HUES6 (cell line): ENCODE measurements around the gene PSMG4.
A peak's percentile ranks its signal among the peaks of the same experiment; 100 is the strongest.

ENCODE experiments used
- H3K27ac ChIP-seq: 2 replicates; pipeline ENCODE4 v1.7.0; 2013; ENCODE audit warnings: low read depth, mild to moderate bottlenecking, low read length, inconsistent platforms
- H3K27me3 ChIP-seq: 2 replicates; pipeline ENCODE4 v1.6.1; 2013; ENCODE audit warnings: low read length; ENCODE audit not compliant: control insufficient read depth, insufficient read depth
- H3K36me3 ChIP-seq: 2 replicates; pipeline ENCODE4 v1.6.1; 2013; ENCODE audit warnings: low read length; ENCODE audit not compliant: control insufficient read depth, insufficient read depth
- H3K4me1 ChIP-seq: 2 replicates; pipeline ENCODE4 v1.6.1; 2013; ENCODE audit warnings: low read length; ENCODE audit not compliant: control insufficient read depth, insufficient read depth
- H3K4me3 ChIP-seq: 2 replicates; pipeline ENCODE4 v1.5.1; 2013; ENCODE audit warnings: low read depth, low read length
- H3K9ac ChIP-seq: one replicate; pipeline ENCODE4 v1.6.1; 2013; ENCODE audit warnings: mild to moderate bottlenecking, low read length
- H3K9me3 ChIP-seq: 2 replicates; pipeline ENCODE4 v1.6.1; 2013; ENCODE audit warnings: low read depth, low read length; ENCODE audit not compliant: control insufficient read depth, insufficient read depth

The PSMG4 gene

GRCh38 chr6:3230900-3231246 is 27.9 kb upstream of the PSMG4 start:
- H3K4me3 ChIP-seq = peak overlapping the region; percentile 99
- H3K9ac ChIP-seq = peak overlapping the region; percentile 71
- H3K27me3 ChIP-seq = peaks cover 37% of the 10 kb centered on the region
- H3K27ac ChIP-seq = peak overlapping the region; percentile 62; the same call in 1 of the 2 replicates
- H3K36me3 ChIP-seq = peaks cover 9% of the 10 kb centered on the region
- H3K9me3 ChIP-seq = no peaks in the 10 kb centered on the region
- H3K4me1 ChIP-seq = peaks cover 33% of the 10 kb centered on the region

- peaks cover 37% of the 10 kb centered on the region for H3K27me3 ChIP-seq
- peak overlapping the region; percentile 62; the same call in 1 of the 2 replicates for H3K27ac ChIP-seq
- peaks cover 3% of the 10 kb centered on the region for H3K36me3 ChIP-seq
- H3K9me3 ChIP-seq = no peaks in the 10 kb centered on the region
- H3K4me3 ChIP-seq = peak overlapping the region; percentile 99
- H3K9ac ChIP-seq = peak overlapping the region; percentile 71
- peaks cover 27% of the 10 kb centered on the region for H3K4me1 ChIP-seq
Observed at GRCh38 chr6:3231247-3232016, 27.3 kb upstream of the PSMG4 start.

- peak overlapping the region; percentile 99 for H3K4me3 ChIP-seq
- peaks cover 37% of the 10 kb centered on the region for H3K27me3 ChIP-seq
- no peaks in the 10 kb centered on the region for H3K9me3 ChIP-seq
- H3K9ac ChIP-seq = peak overlapping the region; percentile 71
- H3K27ac ChIP-seq = no peak overlapping the region; the same call in 1 of the 2 replicates
- peaks cover 25% of the 10 kb centered on the region for H3K4me1 ChIP-seq
- no peaks in the 10 kb centered on the region for H3K36me3 ChIP-seq
Observed at GRCh38 chr6:3232017-3232945, 26.5 kb upstream of the PSMG4 start.

GRCh38 chr6:3233321-3233720 is 25.4 kb upstream of the PSMG4 start:
- Histone ChIP-seq H3K9me3 (no peaks in the 10 kb centered on the region), H3K27me3 (peaks cover 37% of the 10 kb centered on the region), H3K9ac (no peak overlapping the region), H3K36me3 (no peaks in the 10 kb centered on the region), H3K27ac (no peak overlapping the region), H3K4me1 (peaks cover 25% of the 10 kb centered on the region), H3K4me3 (no peak overlapping the region)

- peaks cover 34% of the 10 kb centered on the region for H3K27me3 ChIP-seq
- peaks cover 23% of the 10 kb centered on the region for H3K4me1 ChIP-seq
- no peak overlapping the region for H3K27ac ChIP-seq
- H3K9ac ChIP-seq = no peak overlapping the region
- no peaks in the 10 kb centered on the region for H3K9me3 ChIP-seq
- H3K4me3 ChIP-seq = no peak overlapping the region
- H3K36me3 ChIP-seq = no peaks in the 10 kb centered on the region
Observed at GRCh38 chr6:3233904-3234303, 24.8 kb upstream of the PSMG4 start.

GRCh38 chr6:3235486-3235885 is 23.3 kb upstream of the PSMG4 start:
- Histone ChIP-seq H3K27me3 (peaks cover 18% of the 10 kb centered on the region), H3K36me3 (no peaks in the 10 kb centered on the region), H3K4me1 (peaks cover 10% of the 10 kb centered on the region; the same call in 1 of the 2 replicates), H3K4me3 (no peak overlapping the region), H3K9me3 (no peaks in the 10 kb centered on the region), H3K27ac (no peak overlapping the region), H3K9ac (no peak overlapping the region)

- Histone ChIP-seq H3K27ac (no peak overlapping the region), H3K9me3 (no peaks in the 10 kb centered on the region), H3K4me3 (no peak overlapping the region), H3K27me3 (peaks cover 13% of the 10 kb centered on the region), H3K36me3 (no peaks in the 10 kb centered on the region), H3K9ac (no peak overlapping the region), H3K4me1 (peaks cover 6% of the 10 kb centered on the region; the same call in 1 of the 2 replicates)
Observed at GRCh38 chr6:3236005-3236404, 22.7 kb upstream of the PSMG4 start.

- Histone ChIP-seq H3K9ac (no peak overlapping the region), H3K4me3 (no peak overlapping the region), H3K36me3 (no peaks in the 10 kb centered on the region), H3K4me1 (no peaks in the 10 kb centered on the region), H3K9me3 (no peaks in the 10 kb centered on the region), H3K27me3 (peaks cover 3% of the 10 kb centered on the region; the same call in 1 of the 2 replicates), H3K27ac (no peak overlapping the region)
Observed at GRCh38 chr6:3237761-3238662, 20.7 kb upstream of the PSMG4 start.

GRCh38 chr6:3239110-3239830 is 19.5 kb upstream of the PSMG4 start:
- Histone ChIP-seq H3K9ac (no peak overlapping the region), H3K36me3 (no peaks in the 10 kb centered on the region), H3K27me3 (no peaks in the 10 kb centered on the region), H3K9me3 (no peaks in the 10 kb centered on the region), H3K4me3 (no peak overlapping the region), H3K27ac (no peak overlapping the region), H3K4me1 (no peaks in the 10 kb centered on the region)

GRCh38 chr6:3240595-3240994 is 18.2 kb upstream of the PSMG4 start:
- H3K27me3 ChIP-seq = no peaks in the 10 kb centered on the region
- H3K4me3 ChIP-seq = no peak overlapping the region
- no peak overlapping the region for H3K9ac ChIP-seq

More at GRCh38 chr6:3240595-3240994, 18.2 kb upstream of the PSMG4 start:
- Histone ChIP-seq H3K4me1 (no peaks in the 10 kb centered on the region), H3K27ac (no peak overlapping the region), H3K9me3 (no peaks in the 10 kb centered on the region), H3K36me3 (no peaks in the 10 kb centered on the region)
